ENCODE results near the gene PEX16. TPM values are rescaled to one million over a fixed set of nuclear protein-coding genes. Genes with fewer than 3 reads are reported as not detected.
A peak's percentile ranks its signal among the peaks of the same experiment; 100 is the strongest.

Gene PEX16
- total and polyA plus RNA-seq, 11 donors = 10.4 to 22.8 (median 16.3) TPM

DNA sequence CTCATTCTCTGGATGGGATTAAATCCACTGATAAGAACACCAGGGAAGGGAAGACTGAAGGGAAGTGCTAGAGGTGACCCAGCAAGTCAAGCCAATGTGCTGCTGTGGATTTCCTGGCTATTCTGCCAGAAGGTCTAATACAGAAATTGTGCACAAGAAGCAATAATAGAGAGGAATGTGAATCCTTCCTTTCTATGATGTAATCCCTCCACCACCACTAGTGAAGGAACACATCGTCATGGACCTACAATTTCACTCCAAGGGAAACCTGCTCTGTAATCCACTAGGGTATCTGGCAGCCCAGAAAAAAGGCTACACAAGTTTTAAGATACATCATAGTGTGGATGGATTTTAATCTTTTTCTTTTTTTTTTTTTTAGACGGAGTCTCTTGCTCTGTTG is 22.2 kb upstream of the PEX16 start:
- H3K36me3 ChIP-seq = peaks cover 0 to 91% (median 83%) of the 10 kb centered on the region in 9 donors
- 73 to 83% (median 75%) methylated on average over 2 of the region's 2 CpGs for WGBS, 4 donors

DNA sequence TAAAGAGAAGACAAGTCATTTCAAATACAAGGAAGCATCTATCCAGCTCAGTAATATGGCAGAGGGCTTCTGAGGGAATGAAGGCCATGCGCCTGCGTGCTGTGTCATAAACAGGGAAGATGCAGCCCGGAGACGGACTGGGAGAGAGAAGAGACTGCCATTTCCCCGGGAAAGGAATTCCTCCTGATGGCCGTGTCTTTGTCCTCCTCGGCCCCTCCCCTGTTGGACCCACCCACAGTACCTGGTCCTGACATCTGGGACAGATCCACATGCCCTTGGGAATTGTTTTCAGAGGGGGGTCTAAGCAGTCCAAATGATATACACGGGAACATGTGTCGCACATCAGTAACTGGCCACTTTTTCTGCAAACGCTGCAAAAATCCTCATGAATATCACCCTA is 20.2 kb upstream of the PEX16 start:
- TF ChIP-seq, protein P1, sequence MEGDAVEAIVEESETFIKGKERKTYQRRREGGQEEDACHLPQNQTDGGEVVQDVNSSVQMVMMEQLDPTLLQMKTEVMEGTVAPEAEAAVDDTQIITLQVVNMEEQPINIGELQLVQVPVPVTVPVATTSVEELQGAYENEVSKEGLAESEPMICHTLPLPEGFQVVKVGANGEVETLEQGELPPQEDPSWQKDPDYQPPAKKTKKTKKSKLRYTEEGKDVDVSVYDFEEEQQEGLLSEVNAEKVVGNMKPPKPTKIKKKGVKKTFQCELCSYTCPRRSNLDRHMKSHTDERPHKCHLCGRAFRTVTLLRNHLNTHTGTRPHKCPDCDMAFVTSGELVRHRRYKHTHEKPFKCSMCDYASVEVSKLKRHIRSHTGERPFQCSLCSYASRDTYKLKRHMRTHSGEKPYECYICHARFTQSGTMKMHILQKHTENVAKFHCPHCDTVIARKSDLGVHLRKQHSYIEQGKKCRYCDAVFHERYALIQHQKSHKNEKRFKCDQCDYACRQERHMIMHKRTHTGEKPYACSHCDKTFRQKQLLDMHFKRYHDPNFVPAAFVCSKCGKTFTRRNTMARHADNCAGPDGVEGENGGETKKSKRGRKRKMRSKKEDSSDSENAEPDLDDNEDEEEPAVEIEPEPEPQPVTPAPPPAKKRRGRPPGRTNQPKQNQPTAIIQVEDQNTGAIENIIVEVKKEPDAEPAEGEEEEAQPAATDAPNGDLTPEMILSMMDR (IDR thresholded peaks at IDR 0.05) = no peak
- no peak for TF ChIP-seq POLR2A (IDR thresholded peaks at IDR 0.05)
- Histone ChIP-seq H3K4me1 (peaks cover 0 to 4% (median 0%) of the 10 kb centered on the region in 12 donors), H3K36me3 (peaks cover 0 to 91% (median 83%) of the 10 kb centered on the region in 9 donors), H3K4me3 (no peak overlapping the region), H3K9me3 (no peaks in the 10 kb centered on the region), H3K27me3 (no peaks in the 10 kb centered on the region), H3K27ac (no peak overlapping the region)
- WGBS, 4 donors = 90 to 95% (median 94%) methylated on average over 10 of the region's 10 CpGs
- intact Hi-C loops (cut with DNase I) = no loop called here
- DNase-seq (no peak), ATAC-seq (no peak)

More for the DNA sequence above, 22.2 kb upstream of the PEX16 start:
- ATAC-seq = no peak
- TF ChIP-seq POLR2A (IDR thresholded peaks at IDR 0.05) = no peak
- TF ChIP-seq, protein P1 (IDR thresholded peaks at IDR 0.05) = no peak
- Histone ChIP-seq H3K4me3 (no peak overlapping the region), H3K27ac (no peak overlapping the region), H3K4me1 (no peaks in the 10 kb centered on the region), H3K9me3 (no peaks in the 10 kb centered on the region), H3K27me3 (no peaks in the 10 kb centered on the region)
- intact Hi-C loops (cut with DNase I) = no loop called here
- no peak for DNase-seq

DNA sequence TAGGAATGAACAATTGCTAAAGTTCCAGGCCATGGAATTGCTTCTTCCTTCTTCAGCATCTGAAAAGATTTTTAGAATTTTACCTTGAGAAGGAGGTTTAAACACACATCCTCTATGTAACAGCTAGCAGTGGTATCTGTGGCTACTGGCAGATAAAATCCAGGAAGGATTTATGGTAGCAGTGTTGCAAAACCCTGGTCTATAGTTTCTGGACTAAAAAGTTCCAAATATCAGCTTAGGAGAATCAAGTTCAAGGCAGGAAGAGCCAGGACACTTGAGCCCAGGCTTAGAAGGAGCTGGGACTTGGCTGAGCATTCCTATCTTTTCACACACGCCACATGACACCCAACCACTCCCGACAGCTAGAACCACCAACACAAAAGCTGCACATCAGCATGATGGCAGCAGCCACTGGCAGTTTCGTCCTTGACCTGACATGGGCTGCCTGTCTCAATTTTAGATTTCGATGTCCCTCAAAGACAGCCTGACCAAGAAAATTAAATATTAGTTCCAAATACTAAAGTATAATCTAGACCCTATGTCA is 18.9 kb upstream of the PEX16 start:
- 64 to 82% (median 70%) methylated on average over 4 of the region's 4 CpGs for WGBS, 4 donors
- Histone ChIP-seq H3K27ac (no peak overlapping the region), H3K4me3 (no peak overlapping the region), H3K4me1 (peaks cover 0 to 6% (median 0%) of the 10 kb centered on the region in 12 donors), H3K9me3 (no peaks in the 10 kb centered on the region), H3K36me3 (peaks cover 0 to 91% (median 83%) of the 10 kb centered on the region in 9 donors), H3K27me3 (no peaks in the 10 kb centered on the region)
- no peak for DNase-seq
- intact Hi-C loops (cut with DNase I) = no loop called here
- ATAC-seq = peak in 1 of 4 donors; percentile 25
- no peak for TF ChIP-seq POLR2A (IDR thresholded peaks at IDR 0.05)
- TF ChIP-seq, protein P1 (IDR thresholded peaks at IDR 0.05) = no peak

DNA sequence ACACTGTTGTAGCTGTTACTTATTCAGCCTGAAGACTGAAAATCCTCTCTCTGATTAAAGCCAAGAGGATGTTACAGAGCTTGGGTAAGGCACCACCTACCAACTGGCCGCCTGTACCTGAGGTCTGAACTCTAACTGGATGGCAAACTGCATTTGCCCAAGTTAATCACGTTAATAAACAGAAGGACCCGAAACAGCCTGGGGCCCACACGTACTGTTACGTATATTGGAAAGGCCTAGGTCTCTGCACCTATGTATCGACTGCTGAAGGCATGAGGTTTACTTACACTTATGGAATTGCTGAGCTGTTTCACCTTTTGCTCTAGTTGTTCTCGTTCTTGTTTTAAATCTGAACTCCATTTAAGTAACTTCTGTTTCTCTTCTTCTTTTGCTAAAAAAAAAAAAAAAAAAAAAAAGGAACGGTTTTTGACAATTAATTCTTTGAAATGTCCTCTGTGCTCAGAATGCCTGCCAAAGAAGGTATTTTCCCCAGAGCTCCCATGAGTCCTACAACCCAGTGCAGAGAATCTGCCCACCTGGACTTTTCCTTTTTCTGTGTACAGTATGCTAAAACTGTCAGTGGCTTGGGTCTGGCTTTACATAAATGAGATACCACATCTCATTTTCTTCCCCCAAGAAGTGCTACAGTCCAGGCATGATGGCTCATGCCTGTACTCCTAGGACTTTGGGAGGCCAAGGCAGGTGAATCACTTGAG is 17.8 kb upstream of the PEX16 start:
- H3K27ac ChIP-seq = no peak overlapping the region
- H3K4me1 ChIP-seq = peaks cover 0 to 17% (median 0%) of the 10 kb centered on the region in 12 donors
- ATAC-seq = no peak
- DNase-seq = no peak
- no peaks in the 10 kb centered on the region for H3K27me3 ChIP-seq
- 89 to 95% (median 92%) methylated on average over 8 of the region's 8 CpGs for WGBS, 4 donors
- H3K36me3 ChIP-seq = peaks cover 0 to 81% (median 79%) of the 10 kb centered on the region in 9 donors
- H3K9me3 ChIP-seq = no peaks in the 10 kb centered on the region
- H3K4me3 ChIP-seq = no peak overlapping the region
- TF ChIP-seq, protein P1 (IDR thresholded peaks at IDR 0.05) = no peak
- no peak for TF ChIP-seq POLR2A (IDR thresholded peaks at IDR 0.05)
- intact Hi-C loops (cut with DNase I) = no loop called here

Measured in heart left ventricle (tissue), 16 donors.